ENCODE data around the gene HNRNPA0.

GRCh38 chr5:137734962-137735554, 19.1 kb downstream of the HNRNPA0 start:
- TF ChIP-seq POU6F1 (CRISPR knock-in tag; IDR thresholded peaks at IDR 0.05; ENCODE audit: borderline replicate concordance, low read depth) (no peak), TSHZ2 (CRISPR knock-in tag; IDR thresholded peaks at IDR 0.05) (no peak), PATZ1 (CRISPR knock-in tag; IDR thresholded peaks at IDR 0.05; ENCODE audit: borderline replicate concordance) (no peak), ZNF70 (CRISPR knock-in tag; IDR thresholded peaks at IDR 0.05) (no peak), GLIS3 (CRISPR knock-in tag; IDR thresholded peaks at IDR 0.05) (no peak), ZNF8 (CRISPR knock-in tag; IDR thresholded peaks at IDR 0.05) (no peak), TOX (CRISPR knock-in tag; IDR thresholded peaks at IDR 0.05; ENCODE audit: borderline replicate concordance) (no peak), ISL1 (CRISPR knock-in tag; IDR thresholded peaks at IDR 0.05) (no peak)
